Measurements from ENCODE around the gene AK5. TPM values are rescaled to one million over a fixed set of nuclear protein-coding genes. Genes with fewer than 3 reads are reported as not detected.

The AK5 gene
- total and polyA plus RNA-seq, 10 donors, result 0.33 to 16.3 (median 1.2) TPM

DNA sequence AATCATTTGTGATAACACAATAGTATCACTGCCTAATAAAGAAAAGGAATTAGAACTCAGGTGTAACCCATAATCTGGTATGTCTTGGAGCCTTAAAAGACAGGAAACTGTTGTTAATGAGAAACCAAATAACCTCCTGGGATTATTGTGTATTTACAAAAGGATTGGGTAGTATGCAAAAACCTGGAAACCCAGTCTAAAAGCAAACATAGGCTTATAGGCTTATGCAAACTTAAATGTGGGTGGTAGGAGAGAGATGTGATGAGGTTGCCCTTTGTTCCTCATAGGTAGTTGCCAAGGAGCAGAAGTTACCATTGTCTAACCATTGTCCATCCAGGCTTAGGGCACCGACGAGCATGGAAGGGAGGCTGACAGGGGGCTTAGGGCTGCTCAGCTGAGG lies 165.8 kb downstream of the AK5 start:
- TF ChIP-seq, protein P1, sequence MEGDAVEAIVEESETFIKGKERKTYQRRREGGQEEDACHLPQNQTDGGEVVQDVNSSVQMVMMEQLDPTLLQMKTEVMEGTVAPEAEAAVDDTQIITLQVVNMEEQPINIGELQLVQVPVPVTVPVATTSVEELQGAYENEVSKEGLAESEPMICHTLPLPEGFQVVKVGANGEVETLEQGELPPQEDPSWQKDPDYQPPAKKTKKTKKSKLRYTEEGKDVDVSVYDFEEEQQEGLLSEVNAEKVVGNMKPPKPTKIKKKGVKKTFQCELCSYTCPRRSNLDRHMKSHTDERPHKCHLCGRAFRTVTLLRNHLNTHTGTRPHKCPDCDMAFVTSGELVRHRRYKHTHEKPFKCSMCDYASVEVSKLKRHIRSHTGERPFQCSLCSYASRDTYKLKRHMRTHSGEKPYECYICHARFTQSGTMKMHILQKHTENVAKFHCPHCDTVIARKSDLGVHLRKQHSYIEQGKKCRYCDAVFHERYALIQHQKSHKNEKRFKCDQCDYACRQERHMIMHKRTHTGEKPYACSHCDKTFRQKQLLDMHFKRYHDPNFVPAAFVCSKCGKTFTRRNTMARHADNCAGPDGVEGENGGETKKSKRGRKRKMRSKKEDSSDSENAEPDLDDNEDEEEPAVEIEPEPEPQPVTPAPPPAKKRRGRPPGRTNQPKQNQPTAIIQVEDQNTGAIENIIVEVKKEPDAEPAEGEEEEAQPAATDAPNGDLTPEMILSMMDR (IDR thresholded peaks at IDR 0.05 in 8 of 11, conservative IDR thresholded peaks at IDR 0.05 in 3 of 11), result no peak
- TF ChIP-seq POLR2A (IDR thresholded peaks at IDR 0.05), result no peak
- TF ChIP-seq POLR2AphosphoS5 (IDR thresholded peaks at IDR 0.05), result no peak
- no peaks in the 10 kb centered on the region for H3K4me1 ChIP-seq
- H3K36me3 ChIP-seq, result no peaks in the 10 kb centered on the region
- DNase-seq, result no peak
- H3K27me3 ChIP-seq (replicated peaks in 1 of 7), result no peaks in the 10 kb centered on the region
- no peak overlapping the region for H3K4me3 ChIP-seq
- 75 to 100% (median 94%) methylated on average over 2 of the region's 2 CpGs for WGBS, 5 donors
- H3K27ac ChIP-seq, result no peak overlapping the region
- no peaks in the 10 kb centered on the region for H3K9me3 ChIP-seq
- intact Hi-C loops (cut with DNase I; ENCODE audit: low total_unique reads), result no loop called here

DNA sequence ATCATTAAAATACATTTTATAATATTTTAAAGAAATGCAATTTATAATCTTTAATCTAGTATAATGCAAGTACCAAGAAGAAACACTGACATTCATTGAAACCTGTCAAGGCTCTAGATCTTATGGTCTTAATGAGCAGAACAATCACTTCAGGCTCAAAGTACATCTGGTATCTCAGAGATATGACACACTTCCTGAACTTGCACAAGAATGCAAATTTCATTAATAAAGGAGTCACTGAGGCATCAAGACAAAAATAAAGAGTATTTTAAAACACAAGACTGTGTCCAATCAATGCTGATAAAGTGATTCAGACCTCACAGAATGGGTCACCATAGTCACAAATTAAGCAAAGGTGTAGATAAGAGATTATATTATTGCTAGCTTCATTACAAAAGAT lies 178.1 kb downstream of the AK5 start:
- no peaks in the 10 kb centered on the region for H3K27me3 ChIP-seq (replicated peaks in 1 of 7)
- H3K4me3 ChIP-seq, result no peak overlapping the region
- H3K4me1 ChIP-seq, result no peaks in the 10 kb centered on the region
- TF ChIP-seq POLR2A (IDR thresholded peaks at IDR 0.05), result no peak
- TF ChIP-seq POLR2AphosphoS5 (IDR thresholded peaks at IDR 0.05), result no peak
- TF ChIP-seq, protein P1 (IDR thresholded peaks at IDR 0.05 in 8 of 11, conservative IDR thresholded peaks at IDR 0.05 in 3 of 11), result no peak
- no peak for DNase-seq
- no peak overlapping the region for H3K27ac ChIP-seq
- intact Hi-C loops (cut with DNase I; ENCODE audit: low total_unique reads), result no loop called here
- no peaks in the 10 kb centered on the region for H3K36me3 ChIP-seq
- H3K9me3 ChIP-seq, result no peaks in the 10 kb centered on the region

DNA sequence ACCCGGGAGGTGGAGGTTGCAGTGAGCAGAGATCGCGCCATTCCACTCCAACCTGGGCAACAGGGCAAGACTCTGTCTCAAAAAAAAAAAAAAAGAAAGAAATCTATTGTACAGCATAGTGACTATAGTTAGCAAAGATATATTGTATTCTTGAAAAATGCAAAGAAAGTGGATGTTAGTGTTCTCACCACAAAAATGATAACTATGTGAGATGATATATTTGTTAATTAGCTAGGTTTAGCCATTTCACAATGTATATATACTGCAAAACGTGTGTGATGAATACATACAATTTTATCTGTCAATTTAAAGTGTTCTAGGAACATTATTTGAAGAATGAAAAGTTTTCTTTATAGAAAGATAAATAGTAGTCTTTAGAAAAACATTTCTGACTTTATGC lies 179.9 kb downstream of the AK5 start:
- TF ChIP-seq POLR2AphosphoS5 (IDR thresholded peaks at IDR 0.05) (no peak), POLR2A (IDR thresholded peaks at IDR 0.05) (no peak)
- TF ChIP-seq, protein P1 (IDR thresholded peaks at IDR 0.05 in 8 of 11, conservative IDR thresholded peaks at IDR 0.05 in 3 of 11), result no peak
- no peaks in the 10 kb centered on the region for H3K27me3 ChIP-seq (replicated peaks in 1 of 7)
- intact Hi-C loops (cut with DNase I; ENCODE audit: low total_unique reads), result no loop called here
- H3K36me3 ChIP-seq, result no peaks in the 10 kb centered on the region
- no peaks in the 10 kb centered on the region for H3K4me1 ChIP-seq
- no peak overlapping the region for H3K27ac ChIP-seq
- no peak overlapping the region for H3K4me3 ChIP-seq
- no peaks in the 10 kb centered on the region for H3K9me3 ChIP-seq
- 79 to 90% (median 83%) methylated on average over 4 of the region's 4 CpGs for WGBS, 5 donors
- DNase-seq, result no peak

DNA sequence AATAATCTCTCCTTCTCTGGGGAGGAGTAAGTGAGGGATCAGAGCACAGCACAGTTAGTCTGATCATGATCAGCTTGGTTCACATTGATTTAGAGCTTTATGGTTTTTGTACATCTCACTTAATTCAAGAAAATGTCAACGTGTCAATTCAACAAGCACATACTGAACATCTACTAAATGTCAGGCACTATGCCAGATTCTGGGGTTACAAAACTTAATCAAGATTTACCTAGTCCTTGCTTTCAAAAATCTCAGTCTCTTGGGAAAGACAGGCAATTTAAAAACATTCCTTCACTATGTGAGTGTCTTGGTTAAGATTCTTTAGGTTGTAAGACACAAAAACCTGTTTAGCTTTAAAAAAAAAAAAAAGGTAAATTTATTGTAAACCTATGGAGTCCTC lies 181.4 kb downstream of the AK5 start:
- no peaks in the 10 kb centered on the region for H3K36me3 ChIP-seq
- DNase-seq, result no peak
- WGBS, 5 donors, result 83 to 97% (median 91%) methylated on average over 1 of the region's 1 CpG
- intact Hi-C loops (cut with DNase I; ENCODE audit: low total_unique reads), result no loop called here
- TF ChIP-seq POLR2A (IDR thresholded peaks at IDR 0.05), result no peak
- TF ChIP-seq, protein P1 (IDR thresholded peaks at IDR 0.05 in 8 of 11, conservative IDR thresholded peaks at IDR 0.05 in 3 of 11), result no peak
- TF ChIP-seq POLR2AphosphoS5 (IDR thresholded peaks at IDR 0.05), result no peak
- H3K4me3 ChIP-seq, result no peak overlapping the region
- no peaks in the 10 kb centered on the region for H3K27me3 ChIP-seq (replicated peaks in 1 of 7)
- H3K27ac ChIP-seq, result no peak overlapping the region
- no peaks in the 10 kb centered on the region for H3K4me1 ChIP-seq
- no peaks in the 10 kb centered on the region for H3K9me3 ChIP-seq
